HepG2 (cell line): Measurements from ENCODE around the gene ARL15. TPM values are rescaled to one million over a fixed set of nuclear protein-coding genes. Genes with fewer than 3 reads are reported as not detected.
A peak's percentile ranks its signal among the peaks of the same experiment; 100 is the strongest.

Experiments
- ATAD3A ChIP-seq: sonication (generic); formaldehyde crosslinking; IDR thresholded peaks from 2 replicates; pipeline ENCODE4 v1.4.0; 2020; ENCODE audit warnings: missing genetic modification reagents
- BCL3 ChIP-seq: sonication (generic); formaldehyde crosslinking; IDR thresholded peaks from 2 replicates; pipeline ENCODE4 v1.5.1; 2020; ENCODE audit warnings: mild to moderate bottlenecking, missing genetic modification reagents, moderate library complexity
- CENPBD1 ChIP-seq: sonication (generic); formaldehyde crosslinking; IDR thresholded peaks from 2 replicates; pipeline ENCODE4 v1.8.0; 2022; ENCODE audit warnings: missing genetic modification reagents, low read depth, mild to moderate bottlenecking, borderline replicate concordance
- FLYWCH1 ChIP-seq: sonication (generic); formaldehyde crosslinking; IDR thresholded peaks from 2 replicates; pipeline ENCODE4 v1.8.1; 2023; ENCODE audit warnings: mild to moderate bottlenecking, missing genetic modification reagents
- GMEB1 ChIP-seq: sonication (generic); formaldehyde crosslinking; IDR thresholded peaks from 2 replicates; pipeline ENCODE4 v1.5.1; 2020; ENCODE audit warnings: missing genetic modification reagents, mild to moderate bottlenecking, borderline replicate concordance
- KIAA2018 ChIP-seq: sonication (generic); formaldehyde crosslinking; IDR thresholded peaks from 2 replicates; pipeline ENCODE4 v1.5.0; 2020; ENCODE audit warnings: mild to moderate bottlenecking, missing genetic modification reagents, borderline replicate concordance
- KLF16 ChIP-seq, 2 experiments: sonication (generic) in 1 of 2; formaldehyde crosslinking in 1 of 2; IDR thresholded peaks; 2 replicates each; pipeline versions ENCODE4 v1.6.1 to v1.8.0; 2016 to 2023; ENCODE audit warnings: missing genetic modification reagents in 2 of 2, missing compliant biosample characterization in 1 of 2
- MAFF ChIP-seq: IDR thresholded peaks from 2 replicates; pipeline ENCODE4 v1.6.1; 2011; ENCODE audit warnings: low read depth, low read length, improper control_type of control experiment
- MZF1 ChIP-seq: sonication (generic); formaldehyde crosslinking; IDR thresholded peaks from 2 replicates; pipeline ENCODE4 v1.8.1; 2023; ENCODE audit warnings: mild to moderate bottlenecking, missing genetic modification reagents, borderline replicate concordance
- NFYC ChIP-seq: IDR thresholded peaks from 2 replicates; pipeline ENCODE4 v1.6.1; 2016; ENCODE audit warnings: missing genetic modification reagents, missing compliant biosample characterization
- RBM39 ChIP-seq: fragments of 200-400 bp; formaldehyde crosslinking; IDR thresholded peaks from one replicate; pipeline ENCODE4 v1.6.1; 2018; ENCODE audit warnings: antibody characterized with exemption, mild to moderate bottlenecking, low read depth, low read length; ENCODE audit not compliant: poor library complexity, severe bottlenecking
- ZBTB25 ChIP-seq: IDR thresholded peaks from 2 replicates; pipeline ENCODE4 v1.6.1; 2018; ENCODE audit warnings: missing genetic modification reagents
- ZNF230 ChIP-seq: sonication (generic); formaldehyde crosslinking; IDR thresholded peaks from 2 replicates; pipeline ENCODE4 v1.4.0; 2020; ENCODE audit warnings: mild to moderate bottlenecking, missing genetic modification reagents
- ZNF30 ChIP-seq: sonication (generic); formaldehyde crosslinking; IDR thresholded peaks from 2 replicates; pipeline ENCODE4 v1.5.0; 2020; ENCODE audit warnings: mild to moderate bottlenecking, missing genetic modification reagents
- ZNF562 ChIP-seq: sonication (generic); formaldehyde crosslinking; IDR thresholded peaks from 2 replicates; pipeline ENCODE4 v1.8.0; 2022; ENCODE audit warnings: missing genetic modification reagents, borderline replicate concordance
- polyA plus RNA-seq, 8 experiments: library from polyadenylated mRNA; depleted of rRNA in 3 of 8; stranded (reverse) in 7 of 8; unstranded in 1 of 8; fragments of >200 nt; fragmentation: Illumina TruSeq in 4 of 8; extraction: Trizol in 4 of 8; gene quantifications; 2 replicates each; pipeline versions ENCODE4 v1.2.1 to v1.2.3, GENCODE V29; 2011 to 2016; ENCODE audit warnings: low read depth in 4 of 8, missing spikeins in 1 of 8, mixed read lengths in 1 of 8; ENCODE audit not compliant: insufficient read depth in 1 of 8
- total RNA-seq, 5 experiments: library from RNA; depleted of rRNA; stranded (reverse); fragments of >200 nt; fragmentation: Illumina TruSeq; extraction: Trizol; gene quantifications; 2 replicates each; pipeline ENCODE4 v1.2.3, GENCODE V29; 2016; ENCODE audit warnings: low read depth in 1 of 5

ARL15 gene
- total and polyA plus RNA-seq, 2 of the 13 experiments (the other 11 are each of a cell fraction or from before 2014, with no cell fraction given), result 2.5 to 7.7 TPM

GRCh38 chr5:54310433-54311175, at the start of gene ARL15 (continued):
- TF ChIP-seq KIAA2018, result no peak
- TF ChIP-seq MAFF, result peak; percentile 43; the same call in 1 of the 2 replicates
- no peak for TF ChIP-seq ZNF562 (CRISPR knock-in tag)
- no peak for TF ChIP-seq ZBTB25 (CRISPR knock-in tag)
- no peak for TF ChIP-seq BCL3 (CRISPR knock-in tag)
- TF ChIP-seq NFYC (CRISPR knock-in tag), result peak; percentile 80
- TF ChIP-seq MZF1 (CRISPR knock-in tag), result no peak
- no peak for TF ChIP-seq CENPBD1 (CRISPR knock-in tag)
- no peak for TF ChIP-seq FLYWCH1 (CRISPR knock-in tag)
- 0 out of 2 replicates have a peak, but pooled peaks have one; percentile 49 for TF ChIP-seq ZNF230 (CRISPR knock-in tag)
- no peak for TF ChIP-seq ATAD3A
- TF ChIP-seq ZNF30 (CRISPR knock-in tag), result 0 out of 2 replicates have a peak, but pooled peaks have one; percentile 56
- 0 out of 4 replicates have a peak, but pooled peaks of 1 of the 2 experiments have one; percentile 40 for TF ChIP-seq KLF16 (CRISPR knock-in tag; IDR thresholded peaks at IDR 0.05)
- no peak for TF ChIP-seq GMEB1 (CRISPR knock-in tag)
- TF ChIP-seq RBM39, result peak; percentile 88
